ENCODE data around the gene P2RY2. TPM values are rescaled to one million over a fixed set of nuclear protein-coding genes. Genes with fewer than 3 reads are reported as not detected.

The P2RY2 gene
- total RNA-seq, 1 experiment from 2014 or later = 1.0 TPM

DNA sequence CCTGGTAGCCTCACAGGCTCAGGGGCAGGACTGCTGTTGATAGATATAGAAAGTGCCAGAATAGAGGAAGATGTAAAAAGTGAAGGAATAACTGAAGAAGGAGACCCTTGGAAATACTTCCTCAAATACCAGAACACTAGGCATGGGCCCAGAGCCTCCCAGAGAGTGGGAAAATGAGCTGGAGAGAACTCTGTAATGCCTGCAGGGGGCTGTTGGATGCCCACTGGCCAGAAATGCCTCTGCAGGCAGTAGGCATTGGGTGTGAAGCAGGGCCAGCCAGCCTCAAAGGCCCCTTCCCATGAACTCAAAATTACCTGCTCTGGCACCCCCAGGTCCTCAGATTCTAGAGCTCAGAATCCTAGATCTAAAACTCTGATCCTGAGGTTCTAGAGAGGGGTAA is 15.1 kb downstream of the P2RY2 start:
- H3K27ac Mint-ChIP-seq (ENCODE audit: low read depth, unreplicated experiment) = no peak overlapping the region
- no peaks in the 10 kb centered on the region for H3K9me3 Mint-ChIP-seq (ENCODE audit: unreplicated experiment)
- ChIA-PET CTCF (interaction anchor here (0.8 to 14.6 kb wide), 7 partner anchors 10 to 402 kb away, joined by 3 to 238 read pairs (median 4); no protein-coding TSS in a partner anchor), POLR2A (interaction anchor here (0.6 to 1.2 kb wide), 3 partner anchors 12 to 281 kb away, joined by 4 to 5 read pairs (median 4); no protein-coding TSS in a partner anchor)
- no peaks in the 10 kb centered on the region for H3K27me3 Mint-ChIP-seq (ENCODE audit: insufficient read depth, unreplicated experiment)
- no peak for DNase-seq (ENCODE audit: unreplicated experiment)
- TF ChIP-seq, protein P1, sequence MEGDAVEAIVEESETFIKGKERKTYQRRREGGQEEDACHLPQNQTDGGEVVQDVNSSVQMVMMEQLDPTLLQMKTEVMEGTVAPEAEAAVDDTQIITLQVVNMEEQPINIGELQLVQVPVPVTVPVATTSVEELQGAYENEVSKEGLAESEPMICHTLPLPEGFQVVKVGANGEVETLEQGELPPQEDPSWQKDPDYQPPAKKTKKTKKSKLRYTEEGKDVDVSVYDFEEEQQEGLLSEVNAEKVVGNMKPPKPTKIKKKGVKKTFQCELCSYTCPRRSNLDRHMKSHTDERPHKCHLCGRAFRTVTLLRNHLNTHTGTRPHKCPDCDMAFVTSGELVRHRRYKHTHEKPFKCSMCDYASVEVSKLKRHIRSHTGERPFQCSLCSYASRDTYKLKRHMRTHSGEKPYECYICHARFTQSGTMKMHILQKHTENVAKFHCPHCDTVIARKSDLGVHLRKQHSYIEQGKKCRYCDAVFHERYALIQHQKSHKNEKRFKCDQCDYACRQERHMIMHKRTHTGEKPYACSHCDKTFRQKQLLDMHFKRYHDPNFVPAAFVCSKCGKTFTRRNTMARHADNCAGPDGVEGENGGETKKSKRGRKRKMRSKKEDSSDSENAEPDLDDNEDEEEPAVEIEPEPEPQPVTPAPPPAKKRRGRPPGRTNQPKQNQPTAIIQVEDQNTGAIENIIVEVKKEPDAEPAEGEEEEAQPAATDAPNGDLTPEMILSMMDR (IDR thresholded peaks at IDR 0.05; ENCODE audit: unreplicated experiment) = no peak
- no peaks in the 10 kb centered on the region for H3K4me1 Mint-ChIP-seq (ENCODE audit: insufficient read depth, unreplicated experiment)
- peaks cover 4% of the 10 kb centered on the region for H3K36me3 Mint-ChIP-seq (ENCODE audit: insufficient read depth, unreplicated experiment)
- no TSS peak for BruUV-seq (replicated peaks)
- intact Hi-C loops (cut with micrococcal nuclease) = no loop called here
- H3K4me3 Mint-ChIP-seq (ENCODE audit: unreplicated experiment) = no peak overlapping the region

DNA sequence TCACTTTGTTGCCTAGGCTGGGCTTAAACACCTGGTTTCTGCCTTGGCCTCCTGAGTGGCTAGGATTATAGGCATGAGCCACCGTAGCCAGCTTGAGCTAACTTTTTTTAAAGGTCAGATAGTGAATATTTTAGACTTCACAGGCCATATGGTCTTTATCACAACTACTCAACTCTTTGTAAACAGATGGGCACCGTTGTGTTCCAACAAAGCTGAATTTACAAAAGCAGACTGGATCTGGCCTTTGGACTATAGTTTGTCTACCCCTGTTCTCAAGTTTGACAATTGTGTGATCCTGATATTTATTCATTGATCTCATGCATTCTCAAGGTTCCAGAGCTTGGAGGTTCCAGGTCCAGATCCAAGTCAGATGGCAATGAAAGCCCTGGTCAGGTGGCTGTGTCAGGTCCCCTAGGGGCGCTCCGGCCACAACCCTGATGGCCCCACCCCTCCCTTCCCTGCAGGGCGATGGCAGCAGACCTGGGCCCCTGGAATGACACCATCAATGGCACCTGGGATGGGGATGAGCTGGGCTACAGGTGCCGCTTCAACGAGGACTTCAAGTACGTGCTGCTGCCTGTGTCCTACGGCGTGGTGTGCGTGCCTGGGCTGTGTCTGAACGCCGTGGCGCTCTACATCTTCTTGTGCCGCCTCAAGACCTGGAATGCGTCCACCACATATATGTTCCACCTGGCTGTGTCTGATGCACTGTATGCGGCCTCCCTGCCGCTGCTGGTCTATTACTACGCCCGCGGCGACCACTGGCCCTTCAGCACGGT is 15.8 kb downstream of the P2RY2 start:
- Mint-ChIP-seq H3K36me3 (ENCODE audit: insufficient read depth, unreplicated experiment) (peaks cover 4% of the 10 kb centered on the region), H3K9me3 (ENCODE audit: unreplicated experiment) (no peaks in the 10 kb centered on the region), H3K27me3 (ENCODE audit: insufficient read depth, unreplicated experiment) (no peaks in the 10 kb centered on the region), H3K4me1 (ENCODE audit: insufficient read depth, unreplicated experiment) (no peaks in the 10 kb centered on the region), H3K4me3 (ENCODE audit: unreplicated experiment) (no peak overlapping the region), H3K27ac (ENCODE audit: low read depth, unreplicated experiment) (no peak overlapping the region)
- ChIA-PET CTCF (interaction anchor here (0.6 to 14.6 kb wide), 8 partner anchors 9 to 475 kb away, joined by 3 to 238 read pairs (median 4); no protein-coding TSS in a partner anchor), POLR2A (interaction anchor here (0.6 to 1.2 kb wide), 2 partner anchors 47 to 282 kb away, joined by 4 to 5 read pairs; no protein-coding TSS in a partner anchor)
- intact Hi-C loops (cut with micrococcal nuclease) = no loop called here
- TF ChIP-seq, protein P1 (IDR thresholded peaks at IDR 0.05; ENCODE audit: unreplicated experiment) = no peak
- no peak for DNase-seq (ENCODE audit: unreplicated experiment)
- BruUV-seq (replicated peaks) = no TSS peak

DNA sequence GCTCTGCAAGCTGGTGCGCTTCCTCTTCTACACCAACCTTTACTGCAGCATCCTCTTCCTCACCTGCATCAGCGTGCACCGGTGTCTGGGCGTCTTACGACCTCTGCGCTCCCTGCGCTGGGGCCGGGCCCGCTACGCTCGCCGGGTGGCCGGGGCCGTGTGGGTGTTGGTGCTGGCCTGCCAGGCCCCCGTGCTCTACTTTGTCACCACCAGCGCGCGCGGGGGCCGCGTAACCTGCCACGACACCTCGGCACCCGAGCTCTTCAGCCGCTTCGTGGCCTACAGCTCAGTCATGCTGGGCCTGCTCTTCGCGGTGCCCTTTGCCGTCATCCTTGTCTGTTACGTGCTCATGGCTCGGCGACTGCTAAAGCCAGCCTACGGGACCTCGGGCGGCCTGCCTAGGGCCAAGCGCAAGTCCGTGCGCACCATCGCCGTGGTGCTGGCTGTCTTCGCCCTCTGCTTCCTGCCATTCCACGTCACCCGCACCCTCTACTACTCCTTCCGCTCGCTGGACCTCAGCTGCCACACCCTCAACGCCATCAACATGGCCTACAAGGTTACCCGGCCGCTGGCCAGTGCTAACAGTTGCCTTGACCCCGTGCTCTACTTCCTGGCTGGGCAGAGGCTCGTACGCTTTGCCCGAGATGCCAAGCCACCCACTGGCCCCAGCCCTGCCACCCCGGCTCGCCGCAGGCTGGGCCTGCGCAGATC is 16.5 kb downstream of the P2RY2 start:
- Mint-ChIP-seq H3K9me3 (ENCODE audit: unreplicated experiment) (no peaks in the 10 kb centered on the region), H3K27ac (ENCODE audit: low read depth, unreplicated experiment) (no peak overlapping the region), H3K4me1 (ENCODE audit: insufficient read depth, unreplicated experiment) (no peaks in the 10 kb centered on the region), H3K27me3 (ENCODE audit: insufficient read depth, unreplicated experiment) (no peaks in the 10 kb centered on the region), H3K36me3 (ENCODE audit: insufficient read depth, unreplicated experiment) (peaks cover 4% of the 10 kb centered on the region), H3K4me3 (ENCODE audit: unreplicated experiment) (no peak overlapping the region)
- POLR2A ChIA-PET = no interaction called here
- BruUV-seq (replicated peaks) = no TSS peak
- CTCF ChIA-PET = interaction anchor here (0.7 to 14.6 kb wide), 7 partner anchors 8 to 404 kb away, joined by 3 to 238 read pairs (median 10); no protein-coding TSS in a partner anchor
- intact Hi-C loops (cut with micrococcal nuclease) = no loop called here
- TF ChIP-seq, protein P1 (IDR thresholded peaks at IDR 0.05; ENCODE audit: unreplicated experiment) = no peak
- DNase-seq (ENCODE audit: unreplicated experiment) = no peak

DNA sequence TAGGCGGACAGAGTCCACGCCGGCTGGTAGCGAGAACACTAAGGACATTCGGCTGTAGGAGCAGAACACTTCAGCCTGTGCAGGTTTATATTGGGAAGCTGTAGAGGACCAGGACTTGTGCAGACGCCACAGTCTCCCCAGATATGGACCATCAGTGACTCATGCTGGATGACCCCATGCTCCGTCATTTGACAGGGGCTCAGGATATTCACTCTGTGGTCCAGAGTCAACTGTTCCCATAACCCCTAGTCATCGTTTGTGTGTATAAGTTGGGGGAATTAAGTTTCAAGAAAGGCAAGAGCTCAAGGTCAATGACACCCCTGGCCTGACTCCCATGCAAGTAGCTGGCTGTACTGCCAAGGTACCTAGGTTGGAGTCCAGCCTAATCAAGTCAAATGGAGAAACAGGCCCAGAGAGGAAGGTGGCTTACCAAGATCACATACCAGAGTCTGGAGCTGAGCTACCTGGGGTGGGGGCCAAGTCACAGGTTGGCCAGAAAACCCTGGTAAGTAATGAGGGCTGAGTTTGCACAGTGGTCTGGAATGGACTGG is 17.2 kb downstream of the P2RY2 start:
- TF ChIP-seq, protein P1 (IDR thresholded peaks at IDR 0.05; ENCODE audit: unreplicated experiment) = no peak
- H3K27me3 Mint-ChIP-seq (ENCODE audit: insufficient read depth, unreplicated experiment) = no peaks in the 10 kb centered on the region
- DNase-seq (ENCODE audit: unreplicated experiment) = no peak
- H3K4me3 Mint-ChIP-seq (ENCODE audit: unreplicated experiment) = no peak overlapping the region
- CTCF ChIA-PET = interaction anchor here (0.6 to 14.6 kb wide), 13 partner anchors 18 to 425 kb away, joined by 3 to 238 read pairs (median 5); no protein-coding TSS in a partner anchor
- intact Hi-C loops (cut with micrococcal nuclease) = no loop called here
- no TSS peak for BruUV-seq (replicated peaks)
- no peaks in the 10 kb centered on the region for H3K9me3 Mint-ChIP-seq (ENCODE audit: unreplicated experiment)
- H3K27ac Mint-ChIP-seq (ENCODE audit: low read depth, unreplicated experiment) = no peak overlapping the region
- H3K4me1 Mint-ChIP-seq (ENCODE audit: insufficient read depth, unreplicated experiment) = no peaks in the 10 kb centered on the region
- POLR2A ChIA-PET = interaction anchor here (0.6 kb wide), 1 partner anchor 27 kb away, joined by 4 read pairs; no protein-coding TSS in a partner anchor
- H3K36me3 Mint-ChIP-seq (ENCODE audit: insufficient read depth, unreplicated experiment) = peaks cover 4% of the 10 kb centered on the region
